GM12874 (cell line): ENCODE measurements around the gene TMEM200B.

Experiments
- TF ChIP-seq, protein P1 (sequence below): IDR thresholded peaks from 2 replicates; pipeline ENCODE4 v1.5.1; 2011; ENCODE audit warnings: low read depth, mild to moderate bottlenecking, control low read depth, low read length, moderate library complexity; ENCODE audit not compliant: insufficient read depth

TMEM200B gene

GRCh38 chr1:29114654-29115053 lies 9.0 kb downstream of the TMEM200B start:
- TF ChIP-seq, protein P1, sequence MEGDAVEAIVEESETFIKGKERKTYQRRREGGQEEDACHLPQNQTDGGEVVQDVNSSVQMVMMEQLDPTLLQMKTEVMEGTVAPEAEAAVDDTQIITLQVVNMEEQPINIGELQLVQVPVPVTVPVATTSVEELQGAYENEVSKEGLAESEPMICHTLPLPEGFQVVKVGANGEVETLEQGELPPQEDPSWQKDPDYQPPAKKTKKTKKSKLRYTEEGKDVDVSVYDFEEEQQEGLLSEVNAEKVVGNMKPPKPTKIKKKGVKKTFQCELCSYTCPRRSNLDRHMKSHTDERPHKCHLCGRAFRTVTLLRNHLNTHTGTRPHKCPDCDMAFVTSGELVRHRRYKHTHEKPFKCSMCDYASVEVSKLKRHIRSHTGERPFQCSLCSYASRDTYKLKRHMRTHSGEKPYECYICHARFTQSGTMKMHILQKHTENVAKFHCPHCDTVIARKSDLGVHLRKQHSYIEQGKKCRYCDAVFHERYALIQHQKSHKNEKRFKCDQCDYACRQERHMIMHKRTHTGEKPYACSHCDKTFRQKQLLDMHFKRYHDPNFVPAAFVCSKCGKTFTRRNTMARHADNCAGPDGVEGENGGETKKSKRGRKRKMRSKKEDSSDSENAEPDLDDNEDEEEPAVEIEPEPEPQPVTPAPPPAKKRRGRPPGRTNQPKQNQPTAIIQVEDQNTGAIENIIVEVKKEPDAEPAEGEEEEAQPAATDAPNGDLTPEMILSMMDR: no peak

DNA sequence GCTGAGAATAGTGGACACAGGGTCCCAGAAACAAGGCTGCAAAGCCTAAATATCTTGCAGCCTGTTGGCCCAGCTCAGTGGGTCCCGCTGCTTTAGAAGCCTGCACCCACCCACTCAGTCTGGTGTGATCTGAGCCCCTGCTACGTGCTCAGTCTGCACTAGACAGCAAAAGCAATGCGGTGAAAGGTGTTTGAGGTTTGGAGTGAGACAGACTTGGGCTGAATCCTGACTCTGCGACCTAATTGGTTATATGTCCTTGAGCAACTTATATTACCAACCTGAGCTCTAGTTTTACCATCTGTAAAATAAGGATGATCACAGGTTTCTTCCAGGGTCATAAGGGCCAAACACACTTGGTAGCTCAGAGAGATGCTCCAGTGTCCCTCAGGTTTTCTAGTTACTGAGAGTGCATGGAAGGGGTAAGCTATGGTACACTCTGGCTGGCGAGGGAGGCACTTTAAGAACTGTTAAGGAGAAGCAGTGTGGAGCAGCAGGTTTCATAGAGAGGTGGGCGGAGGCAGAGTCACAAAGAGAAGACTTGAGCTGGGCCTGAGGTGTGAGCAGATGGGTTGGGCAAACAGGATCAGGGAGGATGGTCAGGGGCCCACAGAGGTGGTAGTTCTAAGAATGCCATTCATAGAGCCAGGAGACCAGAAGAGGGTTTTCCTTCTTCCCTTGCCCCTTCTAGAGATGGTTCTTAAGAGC lies 10.1 kb downstream of the TMEM200B start:
- TF ChIP-seq, protein P1: no peak

DNA sequence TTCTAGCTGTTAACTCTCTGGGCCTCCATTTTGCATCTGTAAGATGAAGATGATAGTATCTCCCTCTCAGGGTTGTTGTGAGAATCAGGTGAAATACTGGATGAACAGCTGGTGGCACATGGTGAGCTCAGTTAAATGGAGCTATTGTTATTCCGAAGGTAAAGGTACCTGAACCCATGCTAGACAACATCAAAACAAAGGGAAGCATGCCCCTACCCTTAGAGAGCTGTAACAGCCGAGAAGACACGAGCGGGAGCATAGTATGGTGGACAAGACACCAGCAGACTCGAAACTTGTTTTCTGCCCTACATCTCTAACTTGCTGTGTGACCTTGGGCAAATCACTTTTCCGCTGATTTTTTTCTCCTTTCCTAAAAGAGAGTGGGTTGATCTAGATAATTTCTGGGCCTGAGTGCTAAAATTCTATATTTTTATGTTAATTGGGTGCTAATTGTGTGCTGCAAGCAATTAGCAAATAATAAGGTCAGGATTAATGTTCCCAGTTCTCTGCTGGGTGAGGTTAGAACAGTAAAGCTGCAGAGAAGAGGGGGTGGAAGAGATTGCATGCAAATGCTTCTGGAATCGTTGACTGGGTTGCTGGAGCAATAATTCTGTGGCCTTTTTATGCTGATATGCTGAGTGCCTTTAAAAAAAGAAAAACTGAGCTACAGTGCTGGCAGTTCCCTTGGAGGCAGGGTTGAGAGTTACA lies 10.8 kb downstream of the TMEM200B start:
- TF ChIP-seq, protein P1: no peak

- TF ChIP-seq, protein P1: no peak
Observed at GRCh38 chr1:29105822-29106221, 17.9 kb downstream of the TMEM200B start.

GRCh38 chr1:29100487-29100886 lies 23.2 kb downstream of the TMEM200B start:
- TF ChIP-seq, protein P1: no peak

GRCh38 chr1:29099286-29099685 lies 24.4 kb downstream of the TMEM200B start:
- TF ChIP-seq, protein P1: no peak

GRCh38 chr1:29096231-29096886 lies 27.3 kb downstream of the TMEM200B start:
- TF ChIP-seq, protein P1: no peak
